CD4-positive, alpha-beta T cell treated with Interleukin-2 at 100 ng/mL for 4 hours (primary cell): ENCODE data around the gene SCN9A.
"Not testable (repeated sequence)": the region's sequence is repeated elsewhere in the genome, so short reads cannot be mapped to it uniquely, and the experiment has no call there.

Experiments
- DNase-seq: peaks from one replicate; pipeline ENCODE4 v3.0.0-alpha.2; 2020; ENCODE audit warnings: low spot score

SCN9A gene

GRCh38 chr2:166242309-166242708 is 133.4 kb downstream of the SCN9A start:
- no peak for DNase-seq

- no peak for DNase-seq
These were observed 135.1 kb downstream of the SCN9A start for GRCh38 chr2:166240387-166241313.

GRCh38 chr2:166239548-166239947 is 136.2 kb downstream of the SCN9A start:
- no peak for DNase-seq

GRCh38 chr2:166238176-166238575 is 137.6 kb downstream of the SCN9A start:
- DNase-seq = no peak

GRCh38 chr2:166234112-166234846 is 141.5 kb downstream of the SCN9A start:
- DNase-seq = no peak

- DNase-seq = no peak
These were observed 142.5 kb downstream of the SCN9A start for GRCh38 chr2:166233244-166233643.

- no peak for DNase-seq
These were observed 145.0 kb downstream of the SCN9A start for GRCh38 chr2:166230724-166231070.

- DNase-seq = no peak
These were observed 145.6 kb downstream of the SCN9A start for GRCh38 chr2:166230024-166230723.

GRCh38 chr2:166229678-166230023 is 146.1 kb downstream of the SCN9A start:
- DNase-seq = no peak

GRCh38 chr2:166224197-166224596 is 151.5 kb downstream of the SCN9A start:
- DNase-seq = no peak

GRCh38 chr2:166223298-166223697 is 152.4 kb downstream of the SCN9A start:
- no peak for DNase-seq

- no peak for DNase-seq
These were observed 164.7 kb downstream of the SCN9A start for GRCh38 chr2:166211079-166211478.

GRCh38 chr2:166209944-166210343 is 165.8 kb downstream of the SCN9A start:
- DNase-seq = not testable (repeated sequence)

- DNase-seq = not testable (repeated sequence)
These were observed 166.4 kb downstream of the SCN9A start for GRCh38 chr2:166209367-166209766.

GRCh38 chr2:166206153-166206552 is 169.6 kb downstream of the SCN9A start:
- not testable (repeated sequence) for DNase-seq

- no peak for DNase-seq
These were observed 173.0 kb downstream of the SCN9A start for GRCh38 chr2:166202778-166203177.

GRCh38 chr2:166197446-166197845 is 178.3 kb downstream of the SCN9A start:
- no peak for DNase-seq

GRCh38 chr2:166193407-166193806 is 182.3 kb downstream of the SCN9A start:
- no peak for DNase-seq

GRCh38 chr2:166188084-166188483 is 187.7 kb downstream of the SCN9A start:
- no peak for DNase-seq

- no peak for DNase-seq
These were observed 191.0 kb downstream of the SCN9A start for GRCh38 chr2:166184789-166185188.

GRCh38 chr2:166181813-166182154 is 194.0 kb downstream of the SCN9A start:
- DNase-seq = no peak

GRCh38 chr2:166180951-166181812 is 194.6 kb downstream of the SCN9A start:
- no peak for DNase-seq
